ENCODE measurements around the gene HDAC9. TPM values are rescaled to one million over a fixed set of nuclear protein-coding genes. Genes with fewer than 3 reads are reported as not detected.

Gene HDAC9
- total RNA-seq, 1 experiment from 2014 or later, result 7.7 TPM

DNA sequence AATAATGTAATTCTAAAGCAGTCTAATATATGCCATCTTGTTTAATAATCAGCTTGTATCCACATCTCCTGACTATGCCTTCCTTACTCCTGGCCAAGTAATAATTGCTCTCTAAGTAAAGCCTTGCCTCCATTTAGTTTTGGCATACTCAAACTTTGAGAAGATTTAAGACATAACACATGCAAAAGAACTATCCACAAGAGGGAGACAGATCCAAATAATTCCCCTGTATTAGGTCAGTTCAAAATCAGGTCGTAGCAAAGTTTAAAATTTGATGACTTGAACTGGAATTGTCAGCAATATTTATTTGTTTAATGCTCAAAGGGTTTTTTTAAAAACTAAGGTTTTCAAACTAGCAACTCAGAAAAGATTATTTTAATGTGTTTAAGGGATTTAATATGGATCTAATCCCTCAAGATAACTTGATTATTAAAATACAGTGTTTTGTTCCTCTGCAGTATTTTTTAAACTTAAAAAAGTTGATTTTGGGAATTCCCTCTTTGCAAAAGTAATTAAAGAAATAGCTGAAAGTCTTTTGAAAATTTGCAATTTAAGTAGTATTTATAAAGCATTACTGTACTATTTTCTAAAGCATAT, 95.3 kb downstream of the HDAC9 start:
- Histone ChIP-seq H3K23ac (ENCODE audit: insufficient read length, low read depth, low read length) (no peak overlapping the region), H4K91ac (ENCODE audit: insufficient read length, low read depth, low read length) (no peak overlapping the region), H3K23me2 (ENCODE audit: insufficient read length, low read depth, low read length, poor library complexity, severe bottlenecking) (no peaks in the 10 kb centered on the region), H2BK15ac (ENCODE audit: low read depth, low read length) (no peak overlapping the region), H4K5ac (ENCODE audit: insufficient read length, low read depth, low read length) (no peak overlapping the region), H3K14ac (ENCODE audit: insufficient read depth, low read length) (no peak overlapping the region), H4K8ac (replicated peaks; ENCODE audit: insufficient read length, low read depth, low read length) (no peak overlapping the region), H3K27ac (ENCODE audit: insufficient read length, low read depth, low read length) (no peak overlapping the region), H2AK5ac (ENCODE audit: insufficient read length, low read length) (no peak overlapping the region), H3T11ph (ENCODE audit: low read length) (no peak overlapping the region), H3K79me1 (ENCODE audit: insufficient read depth, low read depth, low read length, poor library complexity, severe bottlenecking) (no peaks in the 10 kb centered on the region), H3K18ac (ENCODE audit: insufficient read length, low read depth, low read length) (no peak overlapping the region), H2BK12ac (ENCODE audit: insufficient read length, low read depth, low read length) (no peak overlapping the region), H3K4ac (ENCODE audit: low read depth, low read length) (no peak overlapping the region), H3K4me1 (ENCODE audit: insufficient read depth, low read length) (no peaks in the 10 kb centered on the region), H3K9ac (ENCODE audit: extremely low read depth, insufficient read length, low read length) (no peak overlapping the region), H3K27me3 (ENCODE audit: insufficient read depth, low read length) (no peaks in the 10 kb centered on the region), H4K20me1 (ENCODE audit: control insufficient read depth, insufficient read depth, insufficient read length) (no peaks in the 10 kb centered on the region), H2BK5ac (ENCODE audit: insufficient read length, low read length) (no peak overlapping the region), H2AFZ (ENCODE audit: low read length) (no peak overlapping the region), H3K9me3 (ENCODE audit: control insufficient read depth, low read depth, low read length) (no peaks in the 10 kb centered on the region), H3K4me2 (ENCODE audit: insufficient read depth, insufficient read length, low read length) (no peak overlapping the region), H3K56ac (ENCODE audit: insufficient read length, low read depth, low read length) (no peak overlapping the region), H2BK120ac (ENCODE audit: low read depth, low read length, poor library complexity, severe bottlenecking) (no peak overlapping the region), H2BK20ac (ENCODE audit: low read depth, low read length, poor library complexity, severe bottlenecking) (no peak overlapping the region), H3K79me2 (ENCODE audit: insufficient read depth, low read length) (no peaks in the 10 kb centered on the region)
- DNase-seq, result no peak
- H3K27me3 Mint-ChIP-seq (ENCODE audit: low read depth), result no peaks in the 10 kb centered on the region
- peaks cover 2 to 4% of the 10 kb centered on the region in 2 experiments; a peak in 3 of 4 replicates for H3K4me1 Mint-ChIP-seq
- no CpG with 5 or more reads among the region's 1 CpG for WGBS (ENCODE audit: extremely low coverage, insufficient read length, low lambda C conversion rate)
- no peaks in the 10 kb centered on the region for H3K36me3 Mint-ChIP-seq (ENCODE audit: insufficient read depth in 1 of 3, low read depth in 3 of 3)
- no peak overlapping the region for H3K4me3 Mint-ChIP-seq
- no peak overlapping the region for H3K27ac Mint-ChIP-seq
- no peaks in the 10 kb centered on the region for H3K9me3 Mint-ChIP-seq
- TF ChIP-seq, protein P1, sequence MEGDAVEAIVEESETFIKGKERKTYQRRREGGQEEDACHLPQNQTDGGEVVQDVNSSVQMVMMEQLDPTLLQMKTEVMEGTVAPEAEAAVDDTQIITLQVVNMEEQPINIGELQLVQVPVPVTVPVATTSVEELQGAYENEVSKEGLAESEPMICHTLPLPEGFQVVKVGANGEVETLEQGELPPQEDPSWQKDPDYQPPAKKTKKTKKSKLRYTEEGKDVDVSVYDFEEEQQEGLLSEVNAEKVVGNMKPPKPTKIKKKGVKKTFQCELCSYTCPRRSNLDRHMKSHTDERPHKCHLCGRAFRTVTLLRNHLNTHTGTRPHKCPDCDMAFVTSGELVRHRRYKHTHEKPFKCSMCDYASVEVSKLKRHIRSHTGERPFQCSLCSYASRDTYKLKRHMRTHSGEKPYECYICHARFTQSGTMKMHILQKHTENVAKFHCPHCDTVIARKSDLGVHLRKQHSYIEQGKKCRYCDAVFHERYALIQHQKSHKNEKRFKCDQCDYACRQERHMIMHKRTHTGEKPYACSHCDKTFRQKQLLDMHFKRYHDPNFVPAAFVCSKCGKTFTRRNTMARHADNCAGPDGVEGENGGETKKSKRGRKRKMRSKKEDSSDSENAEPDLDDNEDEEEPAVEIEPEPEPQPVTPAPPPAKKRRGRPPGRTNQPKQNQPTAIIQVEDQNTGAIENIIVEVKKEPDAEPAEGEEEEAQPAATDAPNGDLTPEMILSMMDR (conservative IDR thresholded peaks at IDR 0.05), result peak; percentile 75

All from H9 (cell line).